Sigmoid colon (tissue), 7 donors: Measurements from ENCODE around the gene RCHY1. TPM values are rescaled to one million over a fixed set of nuclear protein-coding genes. Genes with fewer than 3 reads are reported as not detected.
"Not testable (repeated sequence)": the region's sequence is repeated elsewhere in the genome, so short reads cannot be mapped to it uniquely, and the experiment has no call there.

Source experiments
- DNase-seq: peaks from one replicate; pipeline ENCODE4 v3.0.0-alpha.2; 2019
- H3K27ac ChIP-seq, 4 donors: fragments of 200-600 bp; sonication (generic); one replicate each; pipeline ENCODE4 v1.5.1; 2016 to 2019; ENCODE audit warnings: mild to moderate bottlenecking in 1 of 4
- H3K27me3 ChIP-seq, 3 donors: fragments of 200-600 bp; sonication (generic); one replicate each; pipeline ENCODE4 v1.5.1; 2019; ENCODE audit warnings: mild to moderate bottlenecking in 1 of 3
- H3K36me3 ChIP-seq, 4 donors: fragments of 200-600 bp; sonication (generic); one replicate each; pipeline ENCODE4 v1.5.1; 2016 to 2019
- H3K4me1 ChIP-seq, 4 donors: fragments of 200-600 bp; sonication (generic); one replicate each; pipeline ENCODE4 v1.5.1; 2017 to 2019
- H3K4me3 ChIP-seq, 4 donors: fragments of 200-600 bp; sonication (generic); one replicate each; pipeline ENCODE4 v1.5.1; 2017 to 2019; ENCODE audit warnings: mild to moderate bottlenecking in 2 of 4, moderate library complexity in 1 of 4
- H3K9me3 ChIP-seq, 4 donors: fragments of 200-600 bp in 3 of 4; sonication (generic) in 3 of 4; one replicate each; pipeline versions ENCODE4 v1.5.1 to v1.6.1; 2013 to 2019
- CTCF ChIP-seq, 4 experiments: fragments of 450-650 bp in 3 of 4; fragments of 200-600 bp in 1 of 4; IDR thresholded peaks; one replicate each; pipeline ENCODE4 v1.5.1; 2016 to 2019; ENCODE audit warnings: antibody characterized with exemption in 4 of 4, mild to moderate bottlenecking in 3 of 4, moderate library complexity in 2 of 4
- EP300 ChIP-seq, 4 donors: sonication (generic); formaldehyde crosslinking; IDR thresholded peaks; one replicate each; pipeline ENCODE4 v1.6.1; 2017; ENCODE audit warnings: antibody characterized with exemption in 4 of 4
- POLR2A ChIP-seq, 2 donors: fragments of 450-650 bp; IDR thresholded peaks; one replicate each; pipeline ENCODE4 v1.6.1; 2016; ENCODE audit warnings: antibody characterized with exemption in 2 of 2, mild to moderate bottlenecking in 2 of 2, moderate library complexity in 2 of 2
- POLR2AphosphoS5 ChIP-seq, 4 donors: sonication (generic); formaldehyde crosslinking; IDR thresholded peaks; one replicate each; pipeline ENCODE4 v1.6.1; 2017; ENCODE audit warnings: antibody characterized with exemption in 4 of 4
- WGBS, 2 donors: extraction: QIAGEN DNeasy Blood & Tissue Kit; methylation state at CpG; one replicate each; pipeline ENCODE4 v1.1.7; 2013; 5-methylcytosine and 5-hydroxymethylcytosine counted together
- intact Hi-C: fragments of 100-400 bp; cut with DNase I; formaldehyde crosslinking; loops from one replicate; pipeline ENCODE4 v1.15.1; 2023
- polyA plus RNA-seq, 3 donors: library from polyadenylated mRNA; stranded (reverse); fragments of 200-250 nt; gene quantifications; one replicate each; pipeline ENCODE4 v1.2.3, GENCODE V29; 2013
- total RNA-seq, 4 donors: library from RNA; depleted of rRNA; stranded (reverse); fragments of >200 nt; gene quantifications; one replicate each; pipeline ENCODE4 v1.1.0, GENCODE V29; 2016
- donor health status: healthy with polysubstance abuse.
- donor health status: Bipolar disorder and iron deficiency.
- donor health status: healthy.

RCHY1 gene
- total and polyA plus RNA-seq, 7 donors = 19.4 to 41.5 (median 27.1) TPM

- no peaks in the 10 kb centered on the region for H3K36me3 ChIP-seq
- H3K27me3 ChIP-seq = no peaks in the 10 kb centered on the region
- intact Hi-C loops = no loop called here
- no peak for DNase-seq
- no peaks in the 10 kb centered on the region for H3K9me3 ChIP-seq
- H3K27ac ChIP-seq = no peak overlapping the region
- no peak overlapping the region for H3K4me3 ChIP-seq
- H3K4me1 ChIP-seq = no peaks in the 10 kb centered on the region
- TF ChIP-seq CTCF (IDR thresholded peaks at IDR 0.05) (no peak), POLR2AphosphoS5 (IDR thresholded peaks at IDR 0.05) (no peak), EP300 (IDR thresholded peaks at IDR 0.05) (no peak), POLR2A (IDR thresholded peaks at IDR 0.05) (no peak)
Measured at GRCh38 chr4:75552452-75552851, 38.2 kb upstream of the RCHY1 start.

- TF ChIP-seq POLR2AphosphoS5 (IDR thresholded peaks at IDR 0.05) = no peak
- TF ChIP-seq CTCF (IDR thresholded peaks at IDR 0.05) = no peak
- no peak for TF ChIP-seq EP300 (IDR thresholded peaks at IDR 0.05)
- no peak for TF ChIP-seq POLR2A (IDR thresholded peaks at IDR 0.05)
- Histone ChIP-seq H3K4me3 (no peak overlapping the region), H3K9me3 (no peaks in the 10 kb centered on the region), H3K4me1 (no peaks in the 10 kb centered on the region), H3K36me3 (peaks cover 0 to 15% (median 0%) of the 10 kb centered on the region in 4 donors), H3K27ac (no peak overlapping the region), H3K27me3 (no peaks in the 10 kb centered on the region)
- intact Hi-C loops = no loop called here
- DNase-seq = no peak
- 94 to 96% methylated on average over 2 of the region's 2 CpGs for WGBS, 2 donors
Measured at GRCh38 chr4:75549019-75549418, 34.8 kb upstream of the RCHY1 start.

GRCh38 chr4:75547647-75548387, 33.6 kb upstream of the RCHY1 start:
- Histone ChIP-seq H3K27me3 (no peaks in the 10 kb centered on the region), H3K4me3 (no peak overlapping the region), H3K27ac (no peak overlapping the region), H3K9me3 (no peaks in the 10 kb centered on the region), H3K36me3 (peaks cover 0 to 15% (median 0%) of the 10 kb centered on the region in 4 donors), H3K4me1 (no peaks in the 10 kb centered on the region)
- peak; percentile 75 for DNase-seq
- WGBS, 2 donors = 81 to 83% methylated on average over 15 of the region's 15 CpGs
- TF ChIP-seq POLR2A (IDR thresholded peaks at IDR 0.05) (no peak), POLR2AphosphoS5 (IDR thresholded peaks at IDR 0.05) (peak in 1 of 4 donors; percentile 9)
- intact Hi-C loops = no loop called here

GRCh38 chr4:75545526-75545925, 31.3 kb upstream of the RCHY1 start:
- no peak overlapping the region for H3K27ac ChIP-seq
- no peaks in the 10 kb centered on the region for H3K4me1 ChIP-seq
- no peak overlapping the region for H3K4me3 ChIP-seq
- TF ChIP-seq EP300 (IDR thresholded peaks at IDR 0.05) (no peak), CTCF (IDR thresholded peaks at IDR 0.05) (no peak)
- WGBS, 2 donors = 93 to 97% methylated on average over 5 of the region's 5 CpGs
- no peak for DNase-seq
- H3K9me3 ChIP-seq = no peaks in the 10 kb centered on the region
- no peaks in the 10 kb centered on the region for H3K27me3 ChIP-seq
- peaks cover 0 to 15% (median 0%) of the 10 kb centered on the region in 4 donors for H3K36me3 ChIP-seq
- intact Hi-C loops = no loop called here

GRCh38 chr4:75544870-75545269, 30.7 kb upstream of the RCHY1 start:
- Histone ChIP-seq H3K4me3 (no peak overlapping the region), H3K36me3 (peaks cover 0 to 15% (median 0%) of the 10 kb centered on the region in 4 donors), H3K27me3 (no peaks in the 10 kb centered on the region), H3K27ac (no peak overlapping the region), H3K9me3 (no peaks in the 10 kb centered on the region), H3K4me1 (no peaks in the 10 kb centered on the region)
- no peak for TF ChIP-seq CTCF (IDR thresholded peaks at IDR 0.05)
- 96 to 97% methylated on average over 3 of the region's 3 CpGs for WGBS, 2 donors
- intact Hi-C loops = no loop called here
- DNase-seq = no peak

GRCh38 chr4:75544220-75544619, 30.0 kb upstream of the RCHY1 start:
- H3K27ac ChIP-seq, H3K4me3 ChIP-seq, H3K9me3 ChIP-seq, intact Hi-C loops, DNase-seq, H3K27me3 ChIP-seq, H3K4me1 ChIP-seq: not testable (repeated sequence)
- peaks cover 0 to 15% (median 0%) of the 10 kb centered on the region in 4 donors for H3K36me3 ChIP-seq
- 94 to 96% methylated on average over 8 of the region's 8 CpGs for WGBS, 2 donors
